GM11168 (cell line): ENCODE data around the gene FIGNL1.

Experiments
- in situ Hi-C: fragments of 300-500 bp; cut with MboI; formaldehyde crosslinking; loops from one replicate; pipeline ENCODE4 v1.12.0; 2022; ENCODE audit warnings: low sequenced_read_pairs; ENCODE audit not compliant: unreplicated experiment

The FIGNL1 gene

GRCh38 chr7:50436133-50436806 is 13.9 kb downstream of the FIGNL1 start:
- in situ Hi-C loops = no loop called here

- in situ Hi-C loops = no loop called here
Measured at GRCh38 chr7:50431722-50432305, 18.3 kb downstream of the FIGNL1 start.

- in situ Hi-C loops = no loop called here
Measured at GRCh38 chr7:50431316-50431715, 18.8 kb downstream of the FIGNL1 start.

GRCh38 chr7:50428911-50429310 is 21.2 kb downstream of the FIGNL1 start:
- in situ Hi-C loops = loop anchor here (10.0 kb wide), 1 partner anchor 224 kb away; no protein-coding TSS in a partner anchor

- in situ Hi-C loops = loop anchor here (10.0 kb wide), 1 partner anchor 223 kb away; no protein-coding TSS in a partner anchor
Measured at GRCh38 chr7:50427518-50427917, 22.6 kb downstream of the FIGNL1 start.

GRCh38 chr7:50426280-50427045 is 23.7 kb downstream of the FIGNL1 start:
- in situ Hi-C loops = loop anchor here (10.0 kb wide), 1 partner anchor 222 kb away; no protein-coding TSS in a partner anchor

- in situ Hi-C loops = loop anchor here (10.0 kb wide), 1 partner anchor 221 kb away; no protein-coding TSS in a partner anchor
Measured at GRCh38 chr7:50425318-50425717, 24.8 kb downstream of the FIGNL1 start.

- in situ Hi-C loops = loop anchor here (5.0 to 10.0 kb wide), 2 partner anchors 102 to 219 kb away; no protein-coding TSS in a partner anchor
Measured at GRCh38 chr7:50423860-50424259, 26.3 kb downstream of the FIGNL1 start.

- in situ Hi-C loops = loop anchor here (5.0 to 10.0 kb wide), 2 partner anchors 101 to 218 kb away; no protein-coding TSS in a partner anchor
Measured at GRCh38 chr7:50422858-50423257, 27.3 kb downstream of the FIGNL1 start.

GRCh38 chr7:50421043-50421442 is 29.1 kb downstream of the FIGNL1 start:
- in situ Hi-C loops = loop anchor here (5.0 to 10.0 kb wide), 2 partner anchors 99 to 216 kb away; no protein-coding TSS in a partner anchor

GRCh38 chr7:50418526-50419290 is 31.4 kb downstream of the FIGNL1 start:
- in situ Hi-C loops = no loop called here

GRCh38 chr7:50418086-50418515 is 32.0 kb downstream of the FIGNL1 start:
- in situ Hi-C loops = no loop called here

GRCh38 chr7:50416527-50417182 is 33.5 kb downstream of the FIGNL1 start:
- in situ Hi-C loops = no loop called here

GRCh38 chr7:50415844-50416364 is 34.2 kb downstream of the FIGNL1 start:
- in situ Hi-C loops = no loop called here

- in situ Hi-C loops = no loop called here
Measured at GRCh38 chr7:50413561-50413960, 36.6 kb downstream of the FIGNL1 start.

- in situ Hi-C loops = no loop called here
Measured at GRCh38 chr7:50412973-50413372, 37.2 kb downstream of the FIGNL1 start.

- in situ Hi-C loops = no loop called here
Measured at GRCh38 chr7:50411332-50411731, 38.8 kb downstream of the FIGNL1 start.

GRCh38 chr7:50409856-50410745 is 40.0 kb downstream of the FIGNL1 start:
- in situ Hi-C loops = no loop called here
